Ishikawa (cell line): ENCODE results near the gene BPIFA3.

Experiments used
- CEBPB ChIP-seq: IDR thresholded peaks from 2 replicates; pipeline ENCODE4 v1.6.1; 2012
- CREB1 ChIP-seq: IDR thresholded peaks from 2 replicates; pipeline ENCODE4 v1.6.1; 2012; ENCODE audit warnings: low read depth
- EGR1 ChIP-seq: IDR thresholded peaks from 2 replicates; pipeline ENCODE4 v1.6.1; 2012
- EP300 ChIP-seq: IDR thresholded peaks from 2 replicates; pipeline ENCODE4 v1.6.1; 2012; ENCODE audit warnings: borderline replicate concordance
- FOXM1 ChIP-seq: IDR thresholded peaks from 2 replicates; pipeline ENCODE4 v1.6.1; 2012; ENCODE audit warnings: low read depth, borderline replicate concordance
- MAX ChIP-seq: IDR thresholded peaks from 2 replicates; pipeline ENCODE4 v1.6.1; 2012
- NFIC ChIP-seq: IDR thresholded peaks from 2 replicates; pipeline ENCODE4 v1.6.1; 2012
- RAD21 ChIP-seq: IDR thresholded peaks from 2 replicates; pipeline ENCODE4 v1.6.1; 2012; ENCODE audit warnings: low read depth
- REST ChIP-seq: IDR thresholded peaks from 2 replicates; pipeline ENCODE4 v1.6.1; 2012; ENCODE audit warnings: low read depth, mild to moderate bottlenecking
- TAF1 ChIP-seq: IDR thresholded peaks from 2 replicates; pipeline ENCODE4 v1.6.1; 2012; ENCODE audit warnings: low read depth, mild to moderate bottlenecking
- TCF12 ChIP-seq: IDR thresholded peaks from 2 replicates; pipeline ENCODE4 v1.6.1; 2012; ENCODE audit warnings: low read depth
- TEAD4 ChIP-seq: IDR thresholded peaks from 2 replicates; pipeline ENCODE4 v1.6.1; 2012
- USF1 ChIP-seq: IDR thresholded peaks from 2 replicates; pipeline ENCODE4 v1.6.1; 2012
- YY1 ChIP-seq: IDR thresholded peaks from 2 replicates; pipeline ENCODE4 v1.6.1; 2012; ENCODE audit warnings: low read depth
- ZBTB7A ChIP-seq: IDR thresholded peaks from 2 replicates; pipeline ENCODE4 v1.6.1; 2012; ENCODE audit warnings: low read depth

The BPIFA3 gene

GRCh38 chr20:33177866-33178265 is 39.3 kb upstream of the BPIFA3 start:
- no peak for TF ChIP-seq TAF1
- no peak for TF ChIP-seq EP300

- peak; percentile 5; the same call in 1 of the 2 replicates for TF ChIP-seq CEBPB
- no peak; the same call in 1 of the 2 replicates for TF ChIP-seq EP300
- no peak for TF ChIP-seq USF1
- TF ChIP-seq REST, result no peak
- no peak for TF ChIP-seq NFIC
- peak; percentile 76 for TF ChIP-seq TEAD4
- no peak for TF ChIP-seq TCF12
Measured at GRCh38 chr20:33178726-33179125, 38.4 kb upstream of the BPIFA3 start.

GRCh38 chr20:33180169-33180568 is 37.0 kb upstream of the BPIFA3 start:
- TF ChIP-seq CREB1 (no peak), MAX (no peak), EGR1 (no peak), TCF12 (no peak)

GRCh38 chr20:33181482-33182093 is 35.6 kb upstream of the BPIFA3 start:
- no peak for TF ChIP-seq TCF12
- TF ChIP-seq EGR1, result no peak
- TF ChIP-seq FOXM1, result no peak
- no peak for TF ChIP-seq RAD21
- TF ChIP-seq MAX, result no peak
- TF ChIP-seq CEBPB, result no peak

GRCh38 chr20:33183312-33183711 is 33.8 kb upstream of the BPIFA3 start:
- TF ChIP-seq CEBPB (no peak), USF1 (peak; percentile 88), TEAD4 (no peak), YY1 (no peak), MAX (no peak), RAD21 (no peak), FOXM1 (no peak)

GRCh38 chr20:33187491-33187890 is 29.7 kb upstream of the BPIFA3 start:
- TF ChIP-seq TEAD4, result no peak
- no peak for TF ChIP-seq EP300
- no peak for TF ChIP-seq REST
- TF ChIP-seq EGR1, result no peak
- no peak for TF ChIP-seq NFIC
- no peak for TF ChIP-seq FOXM1
- TF ChIP-seq USF1, result no peak
- TF ChIP-seq TCF12, result no peak
- no peak for TF ChIP-seq ZBTB7A
- TF ChIP-seq RAD21, result no peak
- no peak for TF ChIP-seq CEBPB
- no peak for TF ChIP-seq CREB1
- TF ChIP-seq TAF1, result no peak
- no peak for TF ChIP-seq YY1
- TF ChIP-seq MAX, result no peak
